GM23338 (cell line): ENCODE data around the gene NEK7.

Source experiments
- CREB1 ChIP-seq: fragments of 250-450 bp; sonication (Bioruptor Pico); IDR thresholded peaks from 2 replicates; pipeline ENCODE4 v1.5.0; 2020; ENCODE audit warnings: low read depth, mild to moderate bottlenecking, moderate library complexity
- CTCF ChIP-seq, 2 experiments: fragments of 200-600 bp in 1 of 2; sonication (generic) in 1 of 2; conservative IDR thresholded peaks; 2 replicates each; pipeline versions ENCODE4 v1.5.1 to v1.6.1; 2016 to 2017; ENCODE audit warnings: antibody characterized with exemption in 2 of 2, low read depth in 2 of 2, mild to moderate bottlenecking in 2 of 2, moderate library complexity in 1 of 2
- ETS1 ChIP-seq: IDR thresholded peaks from 2 replicates; pipeline ENCODE4 v1.6.1; 2016; ENCODE audit warnings: antibody characterized with exemption
- EZH2 ChIP-seq: fragments of 200-600 bp; sonication (generic); IDR thresholded peaks from one replicate; pipeline ENCODE4 v1.8.0; 2017; ENCODE audit warnings: antibody characterized with exemption, mild to moderate bottlenecking, low read depth; ENCODE audit not compliant: unreplicated experiment
- EZH2phosphoT487 ChIP-seq: fragments of 200-600 bp; sonication (generic); IDR thresholded peaks from one replicate; pipeline ENCODE4 v1.8.1; 2018; ENCODE audit warnings: antibody characterized with exemption; ENCODE audit not compliant: unreplicated experiment
- JUNB ChIP-seq: IDR thresholded peaks from one replicate; pipeline ENCODE4 v1.6.1; 2016; ENCODE audit warnings: antibody characterized with exemption; ENCODE audit not compliant: unreplicated experiment
- POLR2AphosphoS5 ChIP-seq: IDR thresholded peaks from 2 replicates; pipeline ENCODE4 v1.6.1; 2016; ENCODE audit warnings: antibody characterized with exemption, low read depth
- REST ChIP-seq: IDR thresholded peaks from one replicate; pipeline ENCODE4 v1.6.1; 2018; ENCODE audit warnings: antibody characterized with exemption; ENCODE audit not compliant: unreplicated experiment
- STAT1 ChIP-seq: IDR thresholded peaks from one replicate; pipeline ENCODE4 v1.6.1; 2016; ENCODE audit warnings: antibody characterized with exemption; ENCODE audit not compliant: unreplicated experiment
- ZNF114 ChIP-seq: fragments of 250-450 bp; sonication (Bioruptor Pico); IDR thresholded peaks from 2 replicates; pipeline ENCODE4 v1.5.0; 2020; ENCODE audit warnings: mild to moderate bottlenecking, moderate library complexity
- ZNF331 ChIP-seq: fragments of 250-450 bp; sonication (Bioruptor Pico); IDR thresholded peaks from 2 replicates; pipeline ENCODE4 v1.5.0; 2020; ENCODE audit warnings: low read depth, mild to moderate bottlenecking, moderate library complexity

GRCh38 chr1:198254948-198255347, 98.2 kb downstream of the NEK7 start:
- TF ChIP-seq CTCF (conservative IDR thresholded peaks at IDR 0.05; ENCODE audit: low read depth in 2 of 2) (no peak), POLR2AphosphoS5 (no peak), EZH2 (no peak), REST (no peak), JUNB (no peak), ZNF331 (CRISPR knock-in tag) (no peak), EZH2phosphoT487 (no peak), CREB1 (CRISPR knock-in tag) (no peak), ETS1 (no peak), STAT1 (no peak), ZNF114 (no peak)
